Right cardiac atrium (tissue), 5 donors: ENCODE measurements around the gene NRP1. TPM values are rescaled to one million over a fixed set of nuclear protein-coding genes. Genes with fewer than 3 reads are reported as not detected.

ENCODE experiments used
- ATAC-seq, 2 donors: fragments of 200-7000 bp; cut with Tn5 transposase; one replicate each; pipeline versions ENCODE4 v1.8.0 to v1.9.1; 2020; ENCODE audit warnings: moderate library complexity in 2 of 2, mild to moderate bottlenecking in 1 of 2
- DNase-seq, 3 donors: peaks; one replicate each; pipeline ENCODE4 v3.0.0-alpha.2; 2020
- H3K27ac ChIP-seq: one replicate; pipeline ENCODE4 v1.5.1; 2013; ENCODE audit warnings: mild to moderate bottlenecking, low read length, control low read depth, moderate library complexity
- H3K27me3 ChIP-seq: one replicate; pipeline ENCODE4 v1.6.1; 2013; ENCODE audit not compliant: control insufficient read depth, insufficient read depth
- H3K4me1 ChIP-seq: one replicate; pipeline ENCODE4 v1.6.1; 2013; ENCODE audit warnings: low read length; ENCODE audit not compliant: control insufficient read depth, insufficient read depth
- H3K4me3 ChIP-seq: one replicate; pipeline ENCODE4 v1.5.1; 2013; ENCODE audit warnings: low read length, control low read depth
- H3K9me3 ChIP-seq: one replicate; pipeline ENCODE4 v1.6.1; 2013; ENCODE audit warnings: low read length; ENCODE audit not compliant: control insufficient read depth
- WGBS: extraction: QIAGEN DNeasy Blood & Tissue Kit; methylation state at CpG from one replicate; pipeline ENCODE4 v1.1.7; 2013; 5-methylcytosine and 5-hydroxymethylcytosine counted together
- intact Hi-C, 4 donors: fragments of 100-400 bp; cut with DNase I; formaldehyde crosslinking; loops; one replicate each; pipeline versions ENCODE4 v1.11.0 to v1.14.0; 2022 to 2023
- polyA plus RNA-seq: library from polyadenylated mRNA; stranded (reverse); fragments of 200-250 nt; gene quantifications from one replicate; pipeline ENCODE4 v1.2.3, GENCODE V29; 2013
- total RNA-seq, 4 donors: library from RNA; stranded (reverse); fragmentation: NEBNext Ultra II Directional; extraction: Animal tissue kit (Norgen Biotek cat#: 25700); gene quantifications; one replicate each; pipeline ENCODE4 v1.2.1, GENCODE V29; 2021
- donor health status: healthy with polysubstance abuse.
- donor health status: DM: no; HTN: yes; CAD: no.
- donor health status: DM: no; HTN: no; CAD: no.
- donor health status: DM: no; HTN: yes; CAD: no; lungs with severe emphysema.
- donor health status: DM: yes; HTN: yes; CAD: no.

NRP1 gene
- total and polyA plus RNA-seq, 5 donors: 37.7 to 98.8 (median 92.5) TPM

- Histone ChIP-seq H3K27me3 (no peaks in the 10 kb centered on the region), H3K4me1 (peaks cover 9% of the 10 kb centered on the region), H3K4me3 (no peak overlapping the region), H3K27ac (no peak overlapping the region), H3K9me3 (no peaks in the 10 kb centered on the region)
- no peak for ATAC-seq
- intact Hi-C loops: loop anchor here in 1 of 4 donors (10.0 kb wide), 1 partner anchor 68 kb away; no protein-coding TSS in a partner anchor
- no peak for DNase-seq
- 72% methylated on average over 3 of the region's 3 CpGs for WGBS
These were observed 71.6 kb downstream of the NRP1 start for GRCh38 chr10:33262871-33263270.

DNA sequence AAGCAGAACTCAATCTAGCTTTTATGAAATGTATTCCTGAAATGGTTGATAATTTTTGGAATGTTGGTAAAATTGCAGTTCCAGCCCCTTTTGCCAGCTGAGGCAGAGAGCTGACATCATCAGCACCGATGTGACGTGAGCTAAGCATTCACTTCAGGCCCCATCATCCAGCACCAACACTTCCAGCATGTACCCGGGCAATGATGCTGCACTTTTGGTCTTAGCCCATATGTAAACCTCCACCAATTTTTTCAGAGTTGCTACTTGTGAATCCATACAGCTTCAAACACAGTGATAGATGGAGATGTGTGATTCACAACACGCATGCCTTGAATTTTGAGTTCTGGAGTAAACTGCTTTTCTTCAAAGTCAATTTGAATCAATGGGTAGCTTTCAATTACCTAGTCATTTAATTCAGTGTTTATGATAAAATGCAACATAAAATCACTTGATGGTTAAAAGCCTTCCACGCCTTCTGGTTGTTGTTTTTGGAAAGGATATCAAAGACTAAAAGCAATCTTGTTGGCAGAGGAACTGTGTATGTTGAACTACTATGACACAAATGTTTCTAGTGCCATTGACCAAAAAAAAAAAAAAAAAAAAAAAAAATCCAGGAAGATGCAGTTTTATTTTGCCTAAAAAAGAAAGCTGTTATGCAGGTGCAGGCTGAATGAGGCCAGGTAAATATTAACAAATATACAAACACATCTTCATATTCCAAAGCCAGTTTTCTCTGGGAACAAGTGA, 73.9 kb downstream of the NRP1 start:
- intact Hi-C loops: loop anchor here in 1 of 4 donors (10.0 kb wide), 1 partner anchor 66 kb away; no protein-coding TSS in a partner anchor
- no peak for DNase-seq
- H3K27me3 ChIP-seq: no peaks in the 10 kb centered on the region
- no peak overlapping the region for H3K27ac ChIP-seq
- no peak for ATAC-seq
- WGBS: 75% methylated on average over 5 of the region's 5 CpGs
- no peaks in the 10 kb centered on the region for H3K9me3 ChIP-seq
- H3K4me1 ChIP-seq: peaks cover 4% of the 10 kb centered on the region
- no peak overlapping the region for H3K4me3 ChIP-seq

DNA sequence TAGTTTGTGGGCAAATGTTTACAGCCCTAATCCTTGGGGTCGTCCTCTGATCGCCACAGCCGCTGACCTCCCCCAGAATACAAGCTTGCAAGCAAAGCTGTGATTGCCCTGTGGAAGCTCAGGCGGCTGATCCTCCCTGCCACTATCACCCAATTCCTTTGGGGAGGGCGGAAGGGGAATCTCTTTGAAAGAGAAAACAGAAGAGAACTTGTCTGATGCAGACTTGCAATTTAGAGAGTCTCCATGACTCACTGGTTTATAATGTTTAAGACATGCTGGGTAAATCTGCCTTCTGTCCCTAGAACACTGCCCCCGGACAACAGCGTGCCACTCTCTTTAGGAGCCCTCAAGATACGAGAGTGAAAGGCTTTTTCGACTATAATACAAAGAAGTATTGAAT, 75.5 kb downstream of the NRP1 start:
- Histone ChIP-seq H3K27ac (peak overlapping the region; percentile 19), H3K4me3 (no peak overlapping the region), H3K27me3 (no peaks in the 10 kb centered on the region), H3K9me3 (no peaks in the 10 kb centered on the region), H3K4me1 (peaks cover 2% of the 10 kb centered on the region)
- WGBS: 81% methylated on average over 9 of the region's 9 CpGs
- intact Hi-C loops: no loop called here
- ATAC-seq (no peak), DNase-seq (no peak)

DNA sequence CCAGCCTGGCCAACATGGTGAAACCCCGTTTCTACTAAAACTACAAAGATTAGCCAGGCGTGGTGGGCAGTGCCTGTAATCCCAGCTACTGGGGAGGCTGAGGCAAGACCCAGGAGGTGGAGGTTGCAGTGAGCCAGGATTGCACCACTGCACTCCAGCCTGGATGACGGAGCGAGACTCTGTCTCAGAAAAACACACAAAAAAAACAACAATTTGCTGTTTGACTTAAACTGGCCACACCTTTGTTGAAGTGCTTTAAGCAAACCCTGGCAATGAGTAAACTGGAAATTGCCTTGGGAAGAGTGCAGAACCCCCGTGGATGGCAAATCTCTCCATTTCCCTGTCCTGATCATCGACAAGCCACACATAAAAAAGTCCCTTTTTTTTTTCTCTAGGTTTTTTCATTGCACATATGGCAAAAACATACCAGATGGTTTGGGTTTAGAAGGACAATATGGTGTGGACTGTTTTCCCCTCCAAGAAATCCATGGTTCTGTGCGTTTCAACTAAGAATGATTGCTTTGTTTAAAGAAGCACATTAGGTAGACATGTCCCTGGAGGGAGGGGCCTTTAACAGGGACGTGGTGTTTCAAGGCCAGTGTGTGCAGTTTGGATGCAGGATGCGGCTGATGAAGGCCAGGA, 76.9 kb downstream of the NRP1 start:
- 84% methylated on average over 9 of the region's 9 CpGs for WGBS
- Histone ChIP-seq H3K27ac (no peak overlapping the region), H3K4me3 (no peak overlapping the region), H3K9me3 (no peaks in the 10 kb centered on the region), H3K27me3 (no peaks in the 10 kb centered on the region), H3K4me1 (peaks cover 2% of the 10 kb centered on the region)
- no peak for DNase-seq
- intact Hi-C loops: no loop called here
- ATAC-seq: no peak

DNA sequence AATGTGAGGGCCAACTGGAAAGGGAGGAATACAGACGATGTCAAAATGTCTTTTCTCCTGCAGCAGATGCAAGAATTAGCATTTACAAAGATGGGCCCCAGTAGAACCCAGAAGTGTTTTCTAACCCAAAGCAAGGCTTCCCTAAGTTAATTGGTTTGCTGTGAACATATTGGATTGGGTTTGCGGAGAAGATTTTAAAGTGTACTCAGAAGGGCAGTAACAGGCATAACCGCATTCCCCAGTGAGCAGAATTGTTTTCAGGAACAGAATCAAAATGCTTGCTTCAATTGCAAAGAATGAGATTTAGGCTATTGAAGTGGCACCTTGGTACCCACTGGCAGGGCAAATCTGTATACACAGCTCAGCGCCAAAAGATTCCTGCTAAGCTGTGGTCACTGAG, 78.0 kb downstream of the NRP1 start:
- peaks cover 2% of the 10 kb centered on the region for H3K4me1 ChIP-seq
- ATAC-seq (no peak), DNase-seq (no peak)
- intact Hi-C loops: no loop called here
- no peaks in the 10 kb centered on the region for H3K9me3 ChIP-seq
- 95% methylated on average over 4 of the region's 4 CpGs for WGBS
- H3K4me3 ChIP-seq: no peak overlapping the region
- no peaks in the 10 kb centered on the region for H3K27me3 ChIP-seq
- no peak overlapping the region for H3K27ac ChIP-seq

DNA sequence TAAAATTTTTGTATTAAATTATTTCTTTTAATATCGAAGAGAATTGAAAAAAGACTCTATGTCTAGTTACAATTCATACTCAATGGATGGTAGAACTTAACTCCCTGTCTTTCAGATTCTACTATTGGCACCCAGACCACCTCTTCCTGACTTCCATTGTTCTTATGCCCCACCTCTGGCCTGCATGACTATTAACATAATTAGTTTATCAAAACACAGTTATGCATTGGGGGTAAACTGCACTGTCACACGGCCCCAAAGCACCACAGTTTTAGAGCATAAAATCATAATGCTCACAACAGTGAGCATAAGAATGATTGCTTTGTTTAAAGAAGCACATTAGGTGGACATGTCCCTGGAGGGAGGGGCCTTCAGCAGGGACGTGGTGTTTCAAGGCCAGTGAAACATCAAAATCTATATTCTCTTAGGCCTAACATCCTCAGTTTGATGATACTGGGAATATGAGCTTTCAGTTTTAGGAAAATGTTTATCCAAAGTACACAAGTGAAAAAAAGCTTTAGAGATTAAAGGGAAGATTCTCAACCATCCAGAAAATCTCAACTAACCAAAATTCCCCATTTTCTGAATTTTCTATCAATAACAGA, 79.8 kb downstream of the NRP1 start:
- ATAC-seq (no peak), DNase-seq (no peak)
- H3K27me3 ChIP-seq: no peaks in the 10 kb centered on the region
- H3K4me1 ChIP-seq: peaks cover 5% of the 10 kb centered on the region
- no peak overlapping the region for H3K27ac ChIP-seq
- no peaks in the 10 kb centered on the region for H3K9me3 ChIP-seq
- H3K4me3 ChIP-seq: no peak overlapping the region
- WGBS: 65% methylated on average over 3 of the region's 3 CpGs
- intact Hi-C loops: no loop called here

DNA sequence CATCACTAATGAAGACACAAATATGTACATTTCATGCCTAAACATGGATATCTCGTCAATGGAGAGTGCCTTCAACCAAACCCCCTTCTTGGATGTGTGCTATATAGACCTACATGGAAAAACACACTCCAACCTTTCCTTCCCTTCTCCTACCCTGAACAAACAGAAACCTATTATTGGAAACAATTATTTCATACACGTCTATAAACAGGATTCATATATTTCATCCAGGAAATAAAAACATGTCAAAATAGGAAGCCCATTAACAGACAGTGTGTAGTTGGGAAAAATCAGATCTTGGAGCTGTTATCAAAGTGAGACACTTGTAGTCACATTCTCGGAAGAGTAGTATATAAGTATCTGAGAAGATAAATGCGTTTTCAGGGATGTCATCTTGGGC, 81.1 kb downstream of the NRP1 start:
- WGBS: 67% methylated on average over 4 of the region's 4 CpGs
- no peaks in the 10 kb centered on the region for H3K27me3 ChIP-seq
- DNase-seq: no peak
- peaks cover 5% of the 10 kb centered on the region for H3K4me1 ChIP-seq
- H3K9me3 ChIP-seq: no peaks in the 10 kb centered on the region
- H3K27ac ChIP-seq: no peak overlapping the region
- no peak overlapping the region for H3K4me3 ChIP-seq
- ATAC-seq: no peak
- intact Hi-C loops: no loop called here

DNA sequence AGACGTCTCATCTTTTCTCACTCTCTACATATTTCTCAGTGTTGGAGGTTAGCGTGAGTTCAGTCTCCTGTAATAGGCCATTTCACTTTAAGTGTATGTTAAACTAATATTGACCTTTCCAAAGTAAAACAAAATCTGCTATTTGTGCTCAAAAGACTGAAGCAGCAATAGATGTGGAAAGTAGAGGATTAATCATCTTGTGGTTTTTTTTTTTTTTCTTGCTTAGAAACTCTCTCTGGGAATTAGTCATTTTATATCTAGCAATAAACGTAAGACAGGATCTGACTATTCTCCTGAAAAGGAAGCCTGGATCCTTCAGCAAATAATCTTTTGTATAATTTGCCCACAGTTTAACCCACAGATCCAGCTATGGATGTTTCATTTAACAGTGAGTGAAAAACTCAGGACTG, 81.7 kb downstream of the NRP1 start:
- DNase-seq: no peak
- Histone ChIP-seq H3K4me1 (peaks cover 5% of the 10 kb centered on the region), H3K27me3 (no peaks in the 10 kb centered on the region), H3K4me3 (no peak overlapping the region), H3K9me3 (no peaks in the 10 kb centered on the region), H3K27ac (no peak overlapping the region)
- 78% methylated on average over 3 of the region's 3 CpGs for WGBS
- ATAC-seq: no peak
- intact Hi-C loops: no loop called here

DNA sequence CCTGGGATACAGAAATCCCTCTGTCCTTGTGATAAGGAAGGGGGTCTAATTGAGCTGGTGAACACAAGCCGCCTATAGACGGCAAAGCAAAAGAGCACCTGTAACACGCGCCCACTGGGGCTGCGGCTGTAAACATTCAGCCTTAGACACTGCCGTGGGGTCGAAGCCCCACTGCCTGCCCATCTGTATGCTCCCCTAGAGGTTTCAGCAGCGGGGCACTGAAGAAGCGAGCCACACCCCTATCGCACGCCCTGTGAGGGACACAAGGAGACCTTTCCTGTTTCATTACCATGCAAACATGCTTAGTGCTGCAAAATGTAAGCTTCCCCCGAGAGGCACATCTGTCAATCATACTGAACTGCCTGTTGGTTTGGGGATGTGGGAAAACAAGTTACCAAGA, 82.1 kb downstream of the NRP1 start:
- DNase-seq: no peak
- no peak overlapping the region for H3K4me3 ChIP-seq
- no peaks in the 10 kb centered on the region for H3K27me3 ChIP-seq
- intact Hi-C loops: no loop called here
- no peak for ATAC-seq
- no peak overlapping the region for H3K27ac ChIP-seq
- 95% methylated on average over 12 of the region's 12 CpGs for WGBS
- H3K4me1 ChIP-seq: peaks cover 8% of the 10 kb centered on the region
- no peaks in the 10 kb centered on the region for H3K9me3 ChIP-seq

DNA sequence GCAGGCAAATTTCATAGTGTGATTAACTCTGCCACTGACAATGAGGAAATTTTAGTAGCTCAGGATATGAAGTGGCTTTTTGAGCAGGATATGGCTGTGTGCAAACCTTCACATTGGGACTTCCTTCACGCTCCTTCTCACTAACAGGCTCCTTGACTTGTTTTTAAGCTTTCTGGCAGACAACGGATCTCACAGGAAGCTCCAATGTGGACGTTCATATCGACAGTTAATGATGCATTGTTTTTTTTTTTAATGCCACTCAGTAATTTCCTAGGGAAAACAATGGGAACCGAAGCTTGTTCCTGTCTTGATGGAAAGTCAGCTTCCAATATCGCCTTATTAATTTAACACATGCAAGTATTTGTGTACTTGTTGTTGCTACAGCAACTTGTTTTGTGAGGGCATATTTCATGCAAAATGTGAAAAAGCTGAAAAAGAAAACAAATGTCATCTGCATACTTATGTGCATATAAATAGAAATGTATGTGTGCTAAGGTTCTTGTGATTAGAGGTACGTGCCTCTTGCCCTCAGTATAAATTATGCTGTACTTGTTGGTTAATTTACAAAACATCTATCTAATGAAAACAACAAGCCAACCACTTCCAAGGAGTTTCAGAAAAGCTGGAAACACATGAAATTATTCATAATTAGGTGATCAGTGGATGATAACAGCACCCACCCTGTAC, 84.7 kb downstream of the NRP1 start:
- intact Hi-C loops: no loop called here
- peaks cover 14% of the 10 kb centered on the region for H3K4me1 ChIP-seq
- 44% methylated on average over 7 of the region's 7 CpGs for WGBS
- H3K27me3 ChIP-seq: no peaks in the 10 kb centered on the region
- no peaks in the 10 kb centered on the region for H3K9me3 ChIP-seq
- DNase-seq: no peak
- H3K27ac ChIP-seq: peak overlapping the region; percentile 70
- peak in 1 of 2 donors; percentile 78 for ATAC-seq
- H3K4me3 ChIP-seq: no peak overlapping the region

GRCh38 chr10:33249137-33249536, 85.3 kb downstream of the NRP1 start:
- Histone ChIP-seq H3K9me3 (no peaks in the 10 kb centered on the region), H3K27ac (no peak overlapping the region), H3K4me1 (peaks cover 14% of the 10 kb centered on the region), H3K4me3 (no peak overlapping the region), H3K27me3 (no peaks in the 10 kb centered on the region)
- peak in 1 of 2 donors; percentile 48 for ATAC-seq
- no peak for DNase-seq
- WGBS: 65% methylated on average over 8 of the region's 8 CpGs
- intact Hi-C loops: no loop called here
